ENCODE data around the gene C15orf39.

GRCh38 chr15:75229191-75230015 is 27.7 kb downstream of the C15orf39 start:
- TF ChIP-seq EZH2 (IDR thresholded peaks at IDR 0.05; ENCODE audit: insufficient read depth, poor library complexity, severe bottlenecking) (no peak), EZH2phosphoT487 (IDR thresholded peaks at IDR 0.05; ENCODE audit: insufficient read depth, low read depth) (no peak)

All from GM23248 (cell line).